ENCODE measurements around the gene TNFAIP6. TPM values are rescaled to one million over a fixed set of nuclear protein-coding genes. Genes with fewer than 3 reads are reported as not detected.
"Not testable (repeated sequence)": the region's sequence is repeated elsewhere in the genome, so short reads cannot be mapped to it uniquely, and the experiment has no call there.

TNFAIP6 gene
- total RNA-seq, 4 donors from 2014 or later, result 0.58 to 1.9 (median 1.0) TPM

- intact Hi-C loops (cut with DNase I; ENCODE audit: low total_unique reads), result no loop called here
- TF ChIP-seq, protein P1, sequence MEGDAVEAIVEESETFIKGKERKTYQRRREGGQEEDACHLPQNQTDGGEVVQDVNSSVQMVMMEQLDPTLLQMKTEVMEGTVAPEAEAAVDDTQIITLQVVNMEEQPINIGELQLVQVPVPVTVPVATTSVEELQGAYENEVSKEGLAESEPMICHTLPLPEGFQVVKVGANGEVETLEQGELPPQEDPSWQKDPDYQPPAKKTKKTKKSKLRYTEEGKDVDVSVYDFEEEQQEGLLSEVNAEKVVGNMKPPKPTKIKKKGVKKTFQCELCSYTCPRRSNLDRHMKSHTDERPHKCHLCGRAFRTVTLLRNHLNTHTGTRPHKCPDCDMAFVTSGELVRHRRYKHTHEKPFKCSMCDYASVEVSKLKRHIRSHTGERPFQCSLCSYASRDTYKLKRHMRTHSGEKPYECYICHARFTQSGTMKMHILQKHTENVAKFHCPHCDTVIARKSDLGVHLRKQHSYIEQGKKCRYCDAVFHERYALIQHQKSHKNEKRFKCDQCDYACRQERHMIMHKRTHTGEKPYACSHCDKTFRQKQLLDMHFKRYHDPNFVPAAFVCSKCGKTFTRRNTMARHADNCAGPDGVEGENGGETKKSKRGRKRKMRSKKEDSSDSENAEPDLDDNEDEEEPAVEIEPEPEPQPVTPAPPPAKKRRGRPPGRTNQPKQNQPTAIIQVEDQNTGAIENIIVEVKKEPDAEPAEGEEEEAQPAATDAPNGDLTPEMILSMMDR (IDR thresholded peaks at IDR 0.05), result no peak
- no peak overlapping the region for H3K4me3 ChIP-seq (ENCODE audit: low read depth, poor library complexity, severe bottlenecking)
- 83 to 93% methylated on average over 3 of the region's 3 CpGs for WGBS, 2 donors
- no peak for DNase-seq (ENCODE audit: low spot score in 2 of 2)
Observed at GRCh38 chr2:151338115-151338514, 19.3 kb upstream of the TNFAIP6 start.

GRCh38 chr2:151343073-151343472 lies 14.3 kb upstream of the TNFAIP6 start:
- H3K4me3 ChIP-seq (ENCODE audit: low read depth, poor library complexity, severe bottlenecking), result no peak overlapping the region
- TF ChIP-seq, protein P1 (IDR thresholded peaks at IDR 0.05), result no peak
- TF ChIP-seq POLR2A (IDR thresholded peaks at IDR 0.05), result no peak
- DNase-seq (ENCODE audit: low spot score in 2 of 2), result no peak
- intact Hi-C loops (cut with DNase I; ENCODE audit: low total_unique reads), result no loop called here
- whole genome bisulfite sequencing, 2 donors, result 93 to 98% methylated on average over 2 of the region's 2 CpGs

GRCh38 chr2:151344191-151344590 lies 13.2 kb upstream of the TNFAIP6 start:
- H3K4me3 ChIP-seq (ENCODE audit: low read depth, poor library complexity, severe bottlenecking); DNase-seq (ENCODE audit: low spot score in 2 of 2); intact Hi-C loops (cut with DNase I; ENCODE audit: low total_unique reads): not testable (repeated sequence)
- 89 to 98% methylated on average over 4 of the region's 4 CpGs for WGBS, 2 donors

DNA sequence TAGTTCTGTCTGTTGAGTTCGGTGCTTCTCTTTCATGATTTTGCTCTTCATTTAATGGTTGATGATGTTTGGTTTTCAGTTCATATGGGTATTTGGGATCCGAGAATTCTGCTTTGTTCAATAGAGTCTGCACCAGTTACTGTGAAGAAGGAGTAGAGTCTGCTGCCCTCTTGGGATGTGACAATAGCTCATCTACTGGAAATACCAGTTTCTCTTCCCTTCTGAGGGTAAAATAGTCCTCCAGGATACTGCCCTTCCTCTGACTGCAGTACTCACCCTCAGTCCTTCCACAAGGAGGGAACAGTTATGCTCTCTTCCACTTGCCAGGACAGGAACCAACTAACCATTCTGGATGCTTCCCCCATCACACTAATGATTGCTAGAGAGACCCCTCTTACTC lies 12.5 kb upstream of the TNFAIP6 start:
- intact Hi-C loops (cut with DNase I; ENCODE audit: low total_unique reads), result no loop called here
- 91 to 96% methylated on average over 2 of the region's 2 CpGs for WGBS, 2 donors
- TF ChIP-seq, protein P1 (IDR thresholded peaks at IDR 0.05), result no peak
- H3K4me3 ChIP-seq (ENCODE audit: low read depth, poor library complexity, severe bottlenecking), result no peak overlapping the region
- no peak for DNase-seq (ENCODE audit: low spot score in 2 of 2)

DNA sequence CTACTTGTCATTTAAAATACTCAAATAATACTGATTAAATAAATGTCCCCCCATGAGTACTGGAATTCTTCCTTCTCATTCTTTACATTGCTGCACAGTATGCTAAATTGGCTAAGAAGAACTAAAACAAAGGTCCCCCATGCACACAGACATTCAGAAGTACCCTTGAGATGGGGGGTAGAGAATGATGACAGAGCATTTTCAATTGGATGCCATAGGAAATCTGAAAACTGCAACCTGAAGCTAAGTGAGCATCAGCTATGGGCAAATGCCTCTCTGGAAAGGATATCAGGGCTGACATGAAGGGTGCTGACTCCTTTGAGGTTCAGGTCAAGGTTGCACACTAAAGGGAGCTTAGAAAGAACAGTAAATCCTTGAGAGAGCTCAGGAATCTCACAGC lies 10.1 kb upstream of the TNFAIP6 start:
- intact Hi-C loops (cut with DNase I; ENCODE audit: low total_unique reads), result no loop called here
- TF ChIP-seq, protein P1 (IDR thresholded peaks at IDR 0.05), result no peak
- no peak for TF ChIP-seq POLR2A (IDR thresholded peaks at IDR 0.05)
- no peak overlapping the region for H3K4me3 ChIP-seq (ENCODE audit: low read depth, poor library complexity, severe bottlenecking)
- DNase-seq (ENCODE audit: low spot score in 2 of 2), result no peak

GRCh38 chr2:151347906-151348305 lies 9.5 kb upstream of the TNFAIP6 start:
- no peak overlapping the region for H3K4me3 ChIP-seq (ENCODE audit: low read depth, poor library complexity, severe bottlenecking)
- intact Hi-C loops (cut with DNase I; ENCODE audit: low total_unique reads), result no loop called here
- WGBS, 2 donors, result 59 to 69% methylated on average over 5 of the region's 5 CpGs
- no peak for DNase-seq (ENCODE audit: low spot score in 2 of 2)
- TF ChIP-seq POLR2A (IDR thresholded peaks at IDR 0.05), result no peak
- TF ChIP-seq, protein P1 (IDR thresholded peaks at IDR 0.05), result no peak

Measured in lower leg skin (tissue), 4 donors.